Activated B cell treated with CpG ODN at 0.5 μM for 24 hours (primary cell): Measurements from ENCODE around the gene KDM8. TPM values are rescaled to one million over a fixed set of nuclear protein-coding genes. Genes with fewer than 3 reads are reported as not detected.

Source experiments
- ATAC-seq: fragments of 200-7000 bp; cut with Tn5 transposase; one replicate; pipeline ENCODE4 v1.10.0; 2021; ENCODE audit warnings: low read depth, mild to moderate bottlenecking, moderate library complexity
- CTCF ChIA-PET: fragments of 350-600 bp; sonication (Branson Sonifier 250); formaldehyde crosslinking; loops from one replicate; lab custom pipeline; 2021; ENCODE audit warnings: antibody characterized with exemption; lab: Charles Lee
- POLR2A ChIA-PET: fragments of 350-600 bp; sonication (Branson Sonifier 250); formaldehyde crosslinking; loops from one replicate; lab custom pipeline; 2021; ENCODE audit warnings: antibody characterized with exemption; lab: Charles Lee
- DNase-seq: peaks from one replicate; pipeline ENCODE4 v3.0.0; 2022
- H3K27ac Mint-ChIP-seq: one replicate; pipeline ENCODE4 v1.8.0; 2020; ENCODE audit warnings: mixed read lengths
- H3K27me3 Mint-ChIP-seq: one replicate; pipeline ENCODE4 v1.8.0; 2021; ENCODE audit warnings: mixed read lengths
- H3K36me3 Mint-ChIP-seq: one replicate; pipeline ENCODE4 v1.8.0; 2021; ENCODE audit warnings: low read depth, mixed read lengths
- H3K4me1 Mint-ChIP-seq: one replicate; pipeline ENCODE4 v1.8.0; 2021; ENCODE audit warnings: mixed read lengths
- H3K4me3 Mint-ChIP-seq: one replicate; pipeline ENCODE4 v1.8.0; 2020; ENCODE audit warnings: mild to moderate bottlenecking, mixed read lengths
- H3K9me3 Mint-ChIP-seq: one replicate; pipeline ENCODE4 v1.8.0; 2020; ENCODE audit warnings: mixed read lengths
- intact Hi-C: fragments of 100-400 bp; cut with micrococcal nuclease; formaldehyde crosslinking; loops from one replicate; pipeline ENCODE4 v1.15.1; 2024
- total RNA-seq: library from RNA; stranded (reverse); gene quantifications from 2 replicates; pipeline ENCODE4 v1.2.3, GENCODE V29; 2022
- TF ChIP-seq, protein P1 (sequence below): fragments of 200-600 bp; IDR thresholded peaks from one replicate; pipeline ENCODE4 v1.8.0; 2022; ENCODE audit warnings: antibody characterized with exemption, mild to moderate bottlenecking

The KDM8 gene
- total RNA-seq, 1 donor from 2014 or later = 17.9 TPM

- ChIA-PET CTCF (interaction anchor here (1.6 kb wide), 2 partner anchors 21 to 115 kb away, joined by 3 to 7 read pairs; no protein-coding TSS in a partner anchor), POLR2A (interaction anchor here (0.6 to 5.5 kb wide), 9 partner anchors 9 to 197 kb away, joined by 7 to 52 read pairs (median 14); partner anchors contain the start of gene NSMCE1)
- intact Hi-C loops = loop anchor here (5.0 kb wide), 1 partner anchor 64 kb away; no protein-coding TSS in a partner anchor
- DNase-seq (no peak), ATAC-seq (peak; percentile 40)
- Mint-ChIP-seq H3K4me1 (peaks cover 65% of the 10 kb centered on the region), H3K9me3 (no peaks in the 10 kb centered on the region), H3K27me3 (no peaks in the 10 kb centered on the region), H3K36me3 (peaks cover 62% of the 10 kb centered on the region), H3K27ac (peak overlapping the region; percentile 88), H3K4me3 (peak overlapping the region; percentile 65)
- TF ChIP-seq, protein P1, sequence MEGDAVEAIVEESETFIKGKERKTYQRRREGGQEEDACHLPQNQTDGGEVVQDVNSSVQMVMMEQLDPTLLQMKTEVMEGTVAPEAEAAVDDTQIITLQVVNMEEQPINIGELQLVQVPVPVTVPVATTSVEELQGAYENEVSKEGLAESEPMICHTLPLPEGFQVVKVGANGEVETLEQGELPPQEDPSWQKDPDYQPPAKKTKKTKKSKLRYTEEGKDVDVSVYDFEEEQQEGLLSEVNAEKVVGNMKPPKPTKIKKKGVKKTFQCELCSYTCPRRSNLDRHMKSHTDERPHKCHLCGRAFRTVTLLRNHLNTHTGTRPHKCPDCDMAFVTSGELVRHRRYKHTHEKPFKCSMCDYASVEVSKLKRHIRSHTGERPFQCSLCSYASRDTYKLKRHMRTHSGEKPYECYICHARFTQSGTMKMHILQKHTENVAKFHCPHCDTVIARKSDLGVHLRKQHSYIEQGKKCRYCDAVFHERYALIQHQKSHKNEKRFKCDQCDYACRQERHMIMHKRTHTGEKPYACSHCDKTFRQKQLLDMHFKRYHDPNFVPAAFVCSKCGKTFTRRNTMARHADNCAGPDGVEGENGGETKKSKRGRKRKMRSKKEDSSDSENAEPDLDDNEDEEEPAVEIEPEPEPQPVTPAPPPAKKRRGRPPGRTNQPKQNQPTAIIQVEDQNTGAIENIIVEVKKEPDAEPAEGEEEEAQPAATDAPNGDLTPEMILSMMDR = no peak
These were observed 50.2 kb downstream of the KDM8 start for GRCh38 chr16:27253526-27253930.

GRCh38 chr16:27254262-27254811, 51.0 kb downstream of the KDM8 start:
- TF ChIP-seq, protein P1 = no peak
- intact Hi-C loops = loop anchor here (1.0 to 5.0 kb wide), 4 partner anchors 11 to 63 kb away; partner anchors contain the start of gene NSMCE1
- CTCF ChIA-PET = interaction anchor here (0.7 to 1.6 kb wide), 4 partner anchors 20 to 114 kb away, joined by 3 to 7 read pairs (median 3); no protein-coding TSS in a partner anchor
- ATAC-seq = peak; percentile 82
- no peaks in the 10 kb centered on the region for H3K27me3 Mint-ChIP-seq
- peaks cover 63% of the 10 kb centered on the region for H3K36me3 Mint-ChIP-seq
- H3K9me3 Mint-ChIP-seq = no peaks in the 10 kb centered on the region
- peaks cover 68% of the 10 kb centered on the region for H3K4me1 Mint-ChIP-seq
- DNase-seq = no peak
- H3K27ac Mint-ChIP-seq = peak overlapping the region; percentile 88
- peak overlapping the region; percentile 65 for H3K4me3 Mint-ChIP-seq
- POLR2A ChIA-PET = interaction anchor here (0.6 to 5.5 kb wide), 21 partner anchors 8 to 201 kb away, joined by 3 to 52 read pairs (median 8); partner anchors contain the start of genes IL21R and NSMCE1

GRCh38 chr16:27256861-27257260, 53.5 kb downstream of the KDM8 start:
- ChIA-PET POLR2A (interaction anchor here (0.5 kb wide), 1 partner anchor 99 kb away, joined by 6 read pairs; no protein-coding TSS in a partner anchor), CTCF (interaction anchor here (0.7 kb wide), 2 partner anchors 20 to 22 kb away, joined by 3 read pairs; no protein-coding TSS in a partner anchor)
- Mint-ChIP-seq H3K27ac (no peak overlapping the region), H3K4me1 (peaks cover 67% of the 10 kb centered on the region), H3K36me3 (peaks cover 50% of the 10 kb centered on the region), H3K27me3 (no peaks in the 10 kb centered on the region), H3K4me3 (no peak overlapping the region), H3K9me3 (no peaks in the 10 kb centered on the region)
- no peak for ATAC-seq
- TF ChIP-seq, protein P1 = no peak
- no peak for DNase-seq
- intact Hi-C loops = no loop called here

DNA sequence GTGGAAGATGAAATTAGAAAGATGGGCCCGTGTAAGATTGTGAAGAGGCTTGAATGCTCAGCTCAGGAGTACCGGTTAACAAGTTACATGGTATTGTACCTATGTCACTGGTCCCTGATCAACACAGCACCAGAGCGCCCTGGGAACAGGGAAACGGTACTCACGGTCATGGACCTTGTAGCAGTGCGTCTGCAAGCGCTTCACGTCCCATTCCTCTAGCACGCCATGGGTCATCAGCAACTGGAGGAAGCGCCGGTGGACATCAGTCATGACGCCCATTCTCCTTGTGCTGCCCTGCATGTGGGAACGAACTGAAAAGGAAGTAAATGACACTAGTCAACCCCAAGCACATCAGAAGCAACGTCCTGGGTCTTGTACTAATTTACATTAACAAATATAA, 53.9 kb downstream of the KDM8 start:
- H3K9me3 Mint-ChIP-seq = no peaks in the 10 kb centered on the region
- no peaks in the 10 kb centered on the region for H3K27me3 Mint-ChIP-seq
- intact Hi-C loops = no loop called here
- ATAC-seq (no peak), DNase-seq (no peak)
- no peak overlapping the region for H3K4me3 Mint-ChIP-seq
- H3K36me3 Mint-ChIP-seq = peaks cover 48% of the 10 kb centered on the region
- H3K4me1 Mint-ChIP-seq = peaks cover 68% of the 10 kb centered on the region
- ChIA-PET POLR2A (interaction anchor here (0.5 kb wide), 1 partner anchor 99 kb away, joined by 6 read pairs; no protein-coding TSS in a partner anchor), CTCF (interaction anchor here (0.7 kb wide), 2 partner anchors 21 to 23 kb away, joined by 3 read pairs; no protein-coding TSS in a partner anchor)
- H3K27ac Mint-ChIP-seq = no peak overlapping the region
- TF ChIP-seq, protein P1 = no peak

- no peak for DNase-seq
- ChIA-PET POLR2A (no interaction called here), CTCF (interaction anchor here (1.2 kb wide), 1 partner anchor 57 kb away, joined by 3 read pairs; no protein-coding TSS in a partner anchor)
- Mint-ChIP-seq H3K27ac (no peak overlapping the region), H3K36me3 (peaks cover 45% of the 10 kb centered on the region), H3K27me3 (no peaks in the 10 kb centered on the region), H3K4me3 (no peak overlapping the region), H3K4me1 (peaks cover 71% of the 10 kb centered on the region), H3K9me3 (peaks cover under 1% of the 10 kb centered on the region)
- TF ChIP-seq, protein P1 = no peak
- no peak for ATAC-seq
- intact Hi-C loops = no loop called here
These were observed 55.0 kb downstream of the KDM8 start for GRCh38 chr16:27258241-27258734.
